ENCODE data around the gene OR4D9. TPM values are rescaled to one million over a fixed set of nuclear protein-coding genes. Genes with fewer than 3 reads are reported as not detected.

OR4D9 gene
- total RNA-seq, 3 donors from 2014 or later (not counting 1 experiment from before 2014, with no cell fraction given) = not detected

DNA sequence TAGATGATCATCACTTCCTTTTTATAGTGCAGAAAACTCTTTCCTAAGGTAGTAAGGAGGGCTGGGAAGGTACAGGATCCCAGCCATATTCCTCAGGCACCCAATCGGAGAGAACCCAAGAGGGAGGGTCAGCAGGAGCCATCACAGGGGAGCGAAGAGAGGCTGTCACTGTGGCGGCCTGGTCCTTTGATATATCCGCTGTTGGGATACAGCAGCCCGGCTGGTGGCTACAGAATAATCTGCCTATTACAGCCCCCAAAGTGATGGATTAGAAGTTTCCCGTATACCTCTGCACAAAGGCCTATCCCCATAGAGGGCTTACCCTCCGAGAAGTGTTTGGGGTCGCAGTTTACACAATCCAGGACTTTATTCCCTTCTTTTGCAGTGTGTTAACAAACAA is 48.5 kb downstream of the OR4D9 start:
- H3K4me1 Mint-ChIP-seq = peaks cover 45 to 51% of the 10 kb centered on the region in 2 donors
- Histone ChIP-seq H3K36me3 (ENCODE audit: control insufficient read depth, insufficient read depth, low read length) (no peaks in the 10 kb centered on the region), H3K4me3 (ENCODE audit: low read length) (peak overlapping the region; percentile 86), H3K27ac (ENCODE audit: low read length) (no peak overlapping the region), H3K9me3 (ENCODE audit: control insufficient read depth, insufficient read depth, low read length) (no peaks in the 10 kb centered on the region), H3K4me1 (ENCODE audit: control insufficient read depth, insufficient read depth, low read length) (peaks cover 42% of the 10 kb centered on the region), H3K27me3 (ENCODE audit: control insufficient read depth, insufficient read depth, low read length) (no peaks in the 10 kb centered on the region)
- H3K4me3 Mint-ChIP-seq = peak overlapping the region; percentile 92
- 69% methylated on average over 8 of the region's 8 CpGs for WGBS (ENCODE audit: insufficient coverage)
- H3K27me3 Mint-ChIP-seq (ENCODE audit: low read depth in 2 of 2) = peaks cover 11 to 14% of the 10 kb centered on the region in 2 donors
- ATAC-seq (peak in 2 of 3 donors; percentile 2 to 3), DNase-seq (no peak)
- intact Hi-C loops (cut with micrococcal nuclease) = loop anchor here (1.0 to 10.0 kb wide), 3 partner anchors 9 to 245 kb away; partner anchors contain the start of gene OSBP
- no peak for TF ChIP-seq CTCF (IDR thresholded peaks at IDR 0.05)
- no peaks in the 10 kb centered on the region for H3K36me3 Mint-ChIP-seq
- peak overlapping the region; percentile 80 to 96 for H3K27ac Mint-ChIP-seq
- H3K9me3 Mint-ChIP-seq = no peaks in the 10 kb centered on the region

DNA sequence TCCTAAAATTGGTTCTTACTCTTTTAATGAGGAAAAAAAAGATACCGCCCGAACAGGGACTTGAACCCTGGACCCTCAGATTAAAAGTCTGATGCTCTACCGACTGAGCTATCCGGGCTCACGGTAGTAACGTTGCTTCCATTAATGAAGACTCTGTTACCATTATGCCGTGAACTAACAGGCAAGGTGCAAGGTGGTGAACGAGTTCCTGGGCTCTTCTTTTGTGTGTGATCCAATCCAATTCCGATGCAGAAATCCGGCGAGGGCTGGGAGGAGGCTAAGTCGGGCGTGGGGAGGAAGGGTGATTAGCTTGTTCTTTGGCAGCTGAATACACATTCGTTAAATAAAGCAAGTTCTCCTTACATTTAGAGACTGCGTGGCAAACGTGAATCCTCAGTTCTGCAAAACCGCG is 49.0 kb downstream of the OR4D9 start:
- Histone ChIP-seq H3K36me3 (ENCODE audit: control insufficient read depth, insufficient read depth, low read length) (no peaks in the 10 kb centered on the region), H3K4me3 (ENCODE audit: low read length) (peak overlapping the region; percentile 86), H3K4me1 (ENCODE audit: control insufficient read depth, insufficient read depth, low read length) (peaks cover 43% of the 10 kb centered on the region), H3K27ac (ENCODE audit: low read length) (peak overlapping the region; percentile 59), H3K9me3 (ENCODE audit: control insufficient read depth, insufficient read depth, low read length) (no peaks in the 10 kb centered on the region), H3K27me3 (ENCODE audit: control insufficient read depth, insufficient read depth, low read length) (no peaks in the 10 kb centered on the region)
- H3K27ac Mint-ChIP-seq = peak overlapping the region; percentile 80 to 96
- no peak for TF ChIP-seq CTCF (IDR thresholded peaks at IDR 0.05)
- peaks cover 11 to 14% of the 10 kb centered on the region in 2 donors for H3K27me3 Mint-ChIP-seq (ENCODE audit: low read depth in 2 of 2)
- ATAC-seq = peak; percentile 64 to 80 (median 71)
- H3K36me3 Mint-ChIP-seq = no peaks in the 10 kb centered on the region
- intact Hi-C loops (cut with micrococcal nuclease) = loop anchor here (1.0 to 2.0 kb wide), 2 partner anchors 9 to 55 kb away; partner anchors contain the start of gene OSBP
- peak overlapping the region; percentile 92 for H3K4me3 Mint-ChIP-seq
- no peaks in the 10 kb centered on the region for H3K9me3 Mint-ChIP-seq
- H3K4me1 Mint-ChIP-seq = peaks cover 45 to 51% of the 10 kb centered on the region in 2 donors
- WGBS (ENCODE audit: insufficient coverage) = under 1% methylated on average over 18 of the region's 18 CpGs
- peak; percentile 66 to 91 for DNase-seq

DNA sequence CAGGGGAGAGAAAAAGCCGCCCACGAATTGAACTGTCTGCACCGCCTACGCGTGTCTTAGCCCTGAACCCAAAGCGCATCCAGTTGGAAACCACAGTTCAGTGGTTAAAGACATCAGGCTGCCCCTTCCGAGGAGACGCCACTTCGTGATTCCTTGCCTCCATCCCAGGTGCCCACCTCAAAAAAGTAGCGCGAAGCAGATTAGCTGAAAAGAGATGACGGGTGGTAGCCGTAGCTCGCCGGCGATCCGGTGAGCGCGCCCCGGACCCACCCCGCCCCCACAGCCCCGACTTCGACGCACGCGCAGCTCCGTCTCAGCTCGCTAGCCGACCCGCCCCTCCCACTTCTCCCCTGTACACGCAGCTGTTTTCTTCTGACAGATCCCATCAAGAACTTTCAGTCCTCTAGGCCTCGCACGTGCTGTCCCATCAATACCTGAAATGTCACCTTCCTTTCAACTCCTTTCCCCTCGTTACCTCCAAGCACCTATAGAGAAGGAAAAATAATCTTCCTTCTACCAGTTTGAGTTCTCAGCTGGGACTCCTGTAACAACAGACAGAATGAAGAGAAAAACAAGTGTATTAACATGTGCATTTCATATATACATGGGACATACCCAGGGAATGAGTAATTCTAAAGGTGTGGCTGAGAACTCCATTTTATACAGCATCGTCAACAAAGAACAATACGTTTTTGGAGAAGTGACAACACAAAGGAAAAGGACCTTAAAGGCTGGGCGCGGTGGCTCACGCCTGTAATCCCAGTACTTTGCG is 49.5 kb downstream of the OR4D9 start:
- Histone ChIP-seq H3K36me3 (ENCODE audit: control insufficient read depth, insufficient read depth, low read length) (no peaks in the 10 kb centered on the region), H3K27ac (ENCODE audit: low read length) (peak overlapping the region; percentile 62), H3K9me3 (ENCODE audit: control insufficient read depth, insufficient read depth, low read length) (no peaks in the 10 kb centered on the region), H3K27me3 (ENCODE audit: control insufficient read depth, insufficient read depth, low read length) (no peaks in the 10 kb centered on the region), H3K4me1 (ENCODE audit: control insufficient read depth, insufficient read depth, low read length) (peaks cover 45% of the 10 kb centered on the region), H3K4me3 (ENCODE audit: low read length) (peak overlapping the region; percentile 86)
- peak; percentile 60 to 91 for DNase-seq
- Mint-ChIP-seq H3K9me3 (no peaks in the 10 kb centered on the region), H3K27ac (peak overlapping the region; percentile 80 to 96), H3K4me1 (peaks cover 45 to 49% of the 10 kb centered on the region in 2 donors), H3K36me3 (no peaks in the 10 kb centered on the region), H3K4me3 (peak overlapping the region; percentile 92), H3K27me3 (ENCODE audit: low read depth in 2 of 2) (peaks cover 10 to 12% of the 10 kb centered on the region in 2 donors)
- no peak for TF ChIP-seq CTCF (IDR thresholded peaks at IDR 0.05)
- intact Hi-C loops (cut with micrococcal nuclease) = loop anchor here (1.0 to 2.0 kb wide), 2 partner anchors 10 to 54 kb away; partner anchors contain the start of gene OSBP
- WGBS (ENCODE audit: insufficient coverage) = 10% methylated on average over 40 of the region's 40 CpGs
- ATAC-seq = peak; percentile 77 to 88 (median 79)
